A549 (cell line): ENCODE measurements around the gene USP34. TPM values are rescaled to one million over a fixed set of nuclear protein-coding genes. Genes with fewer than 3 reads are reported as not detected.
"Not testable (repeated sequence)": the region's sequence is repeated elsewhere in the genome, so short reads cannot be mapped to it uniquely, and the experiment has no call there.

ENCODE experiments used
- ATAC-seq, 2 experiments: fragments of 200-7000 bp in 1 of 2; fragments of >200 bp in 1 of 2; cut with Nextera tagmentation in 1 of 2; cut with Tn5 transposase in 1 of 2; 3 replicates each; pipeline versions ENCODE4 v1.8.0 to v1.9.1; 2018 to 2020; ENCODE audit warnings: mild to moderate bottlenecking in 1 of 2, moderate library complexity in 1 of 2
- CTCF ChIA-PET: fragments of 300-600 bp; sonication (Branson Sonifier 250); formaldehyde crosslinking; extraction: SDS; loops from one replicate; lab custom pipeline; 2021; ENCODE audit warnings: antibody characterized with exemption, inconsistent platforms; lab: Yijun Ruan, JAX
- POLR2A ChIA-PET: fragments of 350-600 bp; formaldehyde crosslinking; extraction: SDS; loops from one replicate; lab custom pipeline; 2021; ENCODE audit warnings: antibody characterized with exemption, inconsistent platforms; lab: Yijun Ruan, JAX
- DNase-seq, 2 experiments: peaks; one replicate each; pipeline versions ENCODE4 v3.0.0 to v3.0.0-alpha.2; 2011 to 2016; ENCODE audit warnings: low read depth in 1 of 2, low spot score in 1 of 2
- FAIRE-seq: peaks from 2 replicates; lab custom pipeline; 2011; peaks lifted over from hg19 to GRCh38; lab: Jason Lieb, UNC
- H3K27ac ChIP-seq, 2 experiments: fragments of >200 bp; sonication (Bioruptor Twin); formaldehyde crosslinking; 3 replicates each; pipeline ENCODE4 v1.5.1; 2016 to 2017
- H3K4me1 ChIP-seq: fragments of >200 bp; sonication (Bioruptor Twin); formaldehyde crosslinking; 3 replicates; pipeline ENCODE4 v1.6.1; 2016
- H3K4me2 ChIP-seq: fragments of >200 bp; sonication (Bioruptor Twin); formaldehyde crosslinking; 3 replicates; pipeline ENCODE4 v1.6.1; 2016
- H3K4me3 ChIP-seq: fragments of >200 bp; sonication (Bioruptor Twin); formaldehyde crosslinking; 3 replicates; pipeline ENCODE4 v1.5.1; 2016
- H3K9me3 ChIP-seq: fragments of >200 bp; sonication (Bioruptor Twin); formaldehyde crosslinking; 3 replicates; pipeline ENCODE4 v1.6.1; 2016
- BHLHE40 ChIP-seq: IDR thresholded peaks from 2 replicates; pipeline ENCODE4 v1.6.1; 2012; ENCODE audit warnings: low read depth, low read length, inconsistent platforms
- CEBPB ChIP-seq, 2 experiments: fragments of >200 bp in 1 of 2; sonication (Bioruptor Twin) in 1 of 2; formaldehyde crosslinking in 1 of 2; IDR thresholded peaks; 2 replicates each; pipeline ENCODE4 v1.6.1; 2012 to 2016
- CHD4 ChIP-seq: fragments of 200-600 bp; sonication (generic); IDR thresholded peaks from 2 replicates; pipeline ENCODE4 v1.6.1; 2016; ENCODE audit warnings: antibody characterized with exemption, mild to moderate bottlenecking, borderline replicate concordance
- EHMT2 ChIP-seq: fragments of 200-600 bp; sonication (generic); IDR thresholded peaks from 2 replicates; pipeline ENCODE4 v1.6.1; 2016; ENCODE audit warnings: antibody characterized with exemption, low read depth, mild to moderate bottlenecking, moderate library complexity
- EP300 ChIP-seq, 2 experiments: fragments of >200 bp; sonication (Bioruptor Twin); formaldehyde crosslinking; IDR thresholded peaks; 2 replicates in 1 of 2; 3 replicates in 1 of 2; pipeline ENCODE4 v1.6.1; 2016 to 2017
- ESRRA ChIP-seq: fragments of 150-350 bp; IDR thresholded peaks from 2 replicates; pipeline ENCODE4 v1.6.1; 2014; ENCODE audit warnings: mild to moderate bottlenecking, low read length, borderline replicate concordance
- FOSL2 ChIP-seq, 2 experiments: fragments of 450-650 bp in 1 of 2; fragments of >200 bp in 1 of 2; sonication (Bioruptor Twin) in 1 of 2; formaldehyde crosslinking; IDR thresholded peaks; 2 replicates each; pipeline versions ENCODE4 v1.5.0 to v1.6.1; 2016 to 2020; ENCODE audit warnings: mild to moderate bottlenecking in 1 of 2, moderate library complexity in 1 of 2
- HDAC2 ChIP-seq: fragments of 200-600 bp; sonication (generic); IDR thresholded peaks from 2 replicates; pipeline ENCODE4 v1.6.1; 2016
- HEYL ChIP-seq: fragments of 250-450 bp; sonication (Bioruptor Pico); IDR thresholded peaks from 2 replicates; pipeline ENCODE4 v1.8.0; 2021; ENCODE audit warnings: mild to moderate bottlenecking, moderate library complexity
- HOXA7 ChIP-seq: fragments of 250-450 bp; sonication (Bioruptor Pico); IDR thresholded peaks from 2 replicates; pipeline ENCODE4 v1.5.0; 2020; ENCODE audit warnings: mild to moderate bottlenecking, moderate library complexity
- MYC ChIP-seq: IDR thresholded peaks from 2 replicates; pipeline ENCODE4 v1.6.1; 2012; ENCODE audit warnings: mild to moderate bottlenecking, inconsistent platforms, low read length, improper control_type of control experiment, borderline replicate concordance
- PHF8 ChIP-seq: fragments of 200-600 bp; sonication (generic); IDR thresholded peaks from 2 replicates; pipeline ENCODE4 v1.6.1; 2016; ENCODE audit warnings: low read depth, mild to moderate bottlenecking, antibody characterized with exemption, moderate library complexity, borderline replicate concordance
- POLR2AphosphoS2 ChIP-seq: conservative IDR thresholded peaks from 2 replicates; pipeline ENCODE4 v1.6.1; 2012; ENCODE audit warnings: low read length, improper control_type of control experiment, inconsistent platforms
- RARB ChIP-seq: fragments of 250-450 bp; sonication (Bioruptor Pico); IDR thresholded peaks from 2 replicates; pipeline ENCODE4 v1.8.0; 2021; ENCODE audit warnings: mild to moderate bottlenecking, moderate library complexity
- RCOR1 ChIP-seq: fragments of 150-350 bp; IDR thresholded peaks from 2 replicates; pipeline ENCODE4 v1.6.1; 2014; ENCODE audit warnings: antibody characterized with exemption, low read length, low read depth
- SMC3 ChIP-seq: fragments of >200 bp; sonication (Bioruptor Twin); formaldehyde crosslinking; IDR thresholded peaks from 3 replicates; pipeline ENCODE4 v1.6.1; 2018; ENCODE audit warnings: inconsistent platforms
- ZC3H11A ChIP-seq: fragments of 450-650 bp; IDR thresholded peaks from 2 replicates; pipeline ENCODE4 v1.6.1; 2014; ENCODE audit warnings: antibody characterized with exemption, mild to moderate bottlenecking
- ZFP36 ChIP-seq: fragments of 450-650 bp; IDR thresholded peaks from 2 replicates; pipeline ENCODE4 v1.6.1; 2014; ENCODE audit warnings: borderline replicate concordance; ENCODE audit not compliant: partially characterized antibody
- WGBS: methylation state at CpG from one replicate; pipeline ENCODE4 v1.1.6; 2017; ENCODE audit errors: missing lambda C conversion rate; 5-methylcytosine and 5-hydroxymethylcytosine counted together
- polyA plus RNA-seq, 4 experiments: library from polyadenylated mRNA; depleted of rRNA in 3 of 4; stranded (reverse); fragments of >200 nt; fragmentation: RNase III in 1 of 4; extraction: RNeasy Plus Mini Kit Qiagen cat#74134 plus additional on column Dnase treatment in 1 of 4; gene quantifications; 2 replicates in 3 of 4; 3 replicates in 1 of 4; pipeline ENCODE4 v1.2.3, GENCODE V29; 2011 to 2017
- TF ChIP-seq, protein P1 (sequence below): fragments of >200 bp; sonication (Bioruptor Twin); formaldehyde crosslinking; IDR thresholded peaks from 3 replicates; pipeline ENCODE4 v1.6.1; 2016
- TF ChIP-seq, protein P2 (sequence below): IDR thresholded peaks from 2 replicates; pipeline ENCODE4 v1.6.1; 2012
- TF ChIP-seq, protein P3 (sequence below): fragments of 450-650 bp; IDR thresholded peaks from 2 replicates; pipeline ENCODE4 v1.6.1; 2014; ENCODE audit warnings: antibody characterized with exemption
- TF ChIP-seq, protein P4 (sequence below): IDR thresholded peaks from 2 replicates; pipeline ENCODE4 v1.6.1; 2012; ENCODE audit warnings: low read depth, borderline replicate concordance

The USP34 gene
- polyA plus RNA-seq, 2 of the 4 experiments (the other 2 are of a cell fraction): 47.7 to 132 TPM

- FAIRE-seq (no peak), ATAC-seq (peak; percentile 73 to 94), DNase-seq (peak in 1 of 2 experiments; percentile 64)
- no peaks in the 10 kb centered on the region for H3K9me3 ChIP-seq
- CTCF ChIA-PET: interaction anchor here (1.0 to 1.6 kb wide), 3 partner anchors 8 to 34 kb away, joined by 3 to 5 read pairs (median 5); no protein-coding TSS in a partner anchor
- POLR2A ChIA-PET: interaction anchor here (0.7 kb wide), 1 partner anchor 12 kb away, joined by 3 read pairs; no protein-coding TSS in a partner anchor
- H3K4me2 ChIP-seq: peak overlapping the region; percentile 61
- WGBS: 25% methylated on average over 4 of the region's 4 CpGs
- peaks cover 68% of the 10 kb centered on the region for H3K4me1 ChIP-seq
- peak overlapping the region; percentile 75 to 88 for H3K27ac ChIP-seq
- peak; percentile 47 to 64; a peak in 3 of 4 replicates for TF ChIP-seq CEBPB (IDR thresholded peaks at IDR 0.05)
- peak; percentile 59; the same call in 1 of the 2 replicates for TF ChIP-seq FOSL2 (IDR thresholded peaks at IDR 0.05)
- peak; percentile 65 for TF ChIP-seq FOSL2 (CRISPR knock-in tag; IDR thresholded peaks at IDR 0.05)
- no peak for TF ChIP-seq SMC3
- no peak overlapping the region for H3K4me3 ChIP-seq
These were observed 10.7 kb downstream of the USP34 start for GRCh38 chr2:61460163-61460562.

GRCh38 chr2:61456746-61457420 lies 14.0 kb downstream of the USP34 start:
- Histone ChIP-seq H3K9me3 (no peaks in the 10 kb centered on the region), H3K4me2 (no peak overlapping the region; the same call in 2 of the 3 replicates), H3K27ac (peak overlapping the region in 1 of 2 experiments; percentile 10; a peak in 1 of 6 replicates), H3K4me1 (peaks cover 51% of the 10 kb centered on the region), H3K4me3 (no peak overlapping the region)
- DNase-seq: no peak
- TF ChIP-seq ZFP36 (no peak), POLR2AphosphoS2 (no peak), HEYL (CRISPR knock-in tag) (no peak), ESRRA (no peak), RARB (CRISPR knock-in tag) (no peak), BHLHE40 (no peak), MYC (no peak), HOXA7 (no peak), ZC3H11A (no peak), PHF8 (no peak)
- TF ChIP-seq, protein P1, sequence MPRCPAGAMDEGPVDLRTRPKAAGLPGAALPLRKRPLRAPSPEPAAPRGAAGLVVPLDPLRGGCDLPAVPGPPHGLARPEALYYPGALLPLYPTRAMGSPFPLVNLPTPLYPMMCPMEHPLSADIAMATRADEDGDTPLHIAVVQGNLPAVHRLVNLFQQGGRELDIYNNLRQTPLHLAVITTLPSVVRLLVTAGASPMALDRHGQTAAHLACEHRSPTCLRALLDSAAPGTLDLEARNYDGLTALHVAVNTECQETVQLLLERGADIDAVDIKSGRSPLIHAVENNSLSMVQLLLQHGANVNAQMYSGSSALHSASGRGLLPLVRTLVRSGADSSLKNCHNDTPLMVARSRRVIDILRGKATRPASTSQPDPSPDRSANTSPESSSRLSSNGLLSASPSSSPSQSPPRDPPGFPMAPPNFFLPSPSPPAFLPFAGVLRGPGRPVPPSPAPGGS: no peak
- TF ChIP-seq, protein P2, sequence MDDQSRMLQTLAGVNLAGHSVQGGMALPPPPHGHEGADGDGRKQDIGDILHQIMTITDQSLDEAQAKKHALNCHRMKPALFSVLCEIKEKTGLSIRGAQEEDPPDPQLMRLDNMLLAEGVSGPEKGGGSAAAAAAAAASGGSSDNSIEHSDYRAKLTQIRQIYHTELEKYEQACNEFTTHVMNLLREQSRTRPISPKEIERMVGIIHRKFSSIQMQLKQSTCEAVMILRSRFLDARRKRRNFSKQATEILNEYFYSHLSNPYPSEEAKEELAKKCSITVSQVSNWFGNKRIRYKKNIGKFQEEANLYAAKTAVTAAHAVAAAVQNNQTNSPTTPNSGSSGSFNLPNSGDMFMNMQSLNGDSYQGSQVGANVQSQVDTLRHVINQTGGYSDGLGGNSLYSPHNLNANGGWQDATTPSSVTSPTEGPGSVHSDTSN: no peak
- TF ChIP-seq, protein P3, sequence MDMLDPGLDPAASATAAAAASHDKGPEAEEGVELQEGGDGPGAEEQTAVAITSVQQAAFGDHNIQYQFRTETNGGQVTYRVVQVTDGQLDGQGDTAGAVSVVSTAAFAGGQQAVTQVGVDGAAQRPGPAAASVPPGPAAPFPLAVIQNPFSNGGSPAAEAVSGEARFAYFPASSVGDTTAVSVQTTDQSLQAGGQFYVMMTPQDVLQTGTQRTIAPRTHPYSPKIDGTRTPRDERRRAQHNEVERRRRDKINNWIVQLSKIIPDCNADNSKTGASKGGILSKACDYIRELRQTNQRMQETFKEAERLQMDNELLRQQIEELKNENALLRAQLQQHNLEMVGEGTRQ: no peak
- no peak for FAIRE-seq
- ATAC-seq: no peak
- CTCF ChIA-PET: interaction anchor here (0.6 to 0.7 kb wide), 3 partner anchors 15 to 30 kb away, joined by 3 to 4 read pairs (median 3); no protein-coding TSS in a partner anchor
- 79% methylated on average over 6 of the region's 6 CpGs for WGBS
- POLR2A ChIA-PET: interaction anchor here (0.6 kb wide), 1 partner anchor 311 kb away, joined by 3 read pairs; no protein-coding TSS in a partner anchor

- ChIA-PET CTCF (interaction anchor here (0.7 kb wide), 2 partner anchors 26 to 30 kb away, joined by 3 to 4 read pairs; no protein-coding TSS in a partner anchor), POLR2A (interaction anchor here (0.6 kb wide), 1 partner anchor 310 kb away, joined by 3 read pairs; no protein-coding TSS in a partner anchor)
- 62% methylated on average over 5 of the region's 5 CpGs for WGBS
- ATAC-seq (no peak), DNase-seq (no peak), FAIRE-seq (no peak)
- Histone ChIP-seq H3K4me2 (peak overlapping the region; percentile 5; the same call in 1 of the 3 replicates), H3K9me3 (no peaks in the 10 kb centered on the region), H3K4me3 (no peak overlapping the region), H3K4me1 (peaks cover 49% of the 10 kb centered on the region), H3K27ac (peak overlapping the region in 1 of 2 experiments; percentile 10; a peak in 1 of 6 replicates)
- TF ChIP-seq EHMT2 (no peak), FOSL2 (IDR thresholded peaks at IDR 0.05) (no peak), FOSL2 (CRISPR knock-in tag; IDR thresholded peaks at IDR 0.05) (no peak), POLR2AphosphoS2 (no peak), CHD4 (no peak), HDAC2 (no peak), EP300 (IDR thresholded peaks at IDR 0.05) (no peak), RCOR1 (no peak)
- TF ChIP-seq, protein P4, sequence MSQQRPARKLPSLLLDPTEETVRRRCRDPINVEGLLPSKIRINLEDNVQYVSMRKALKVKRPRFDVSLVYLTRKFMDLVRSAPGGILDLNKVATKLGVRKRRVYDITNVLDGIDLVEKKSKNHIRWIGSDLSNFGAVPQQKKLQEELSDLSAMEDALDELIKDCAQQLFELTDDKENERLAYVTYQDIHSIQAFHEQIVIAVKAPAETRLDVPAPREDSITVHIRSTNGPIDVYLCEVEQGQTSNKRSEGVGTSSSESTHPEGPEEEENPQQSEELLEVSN: no peak
- TF ChIP-seq, protein P2: no peak
These were observed 14.7 kb downstream of the USP34 start for GRCh38 chr2:61456070-61456745.

GRCh38 chr2:61454972-61455371 lies 15.9 kb downstream of the USP34 start:
- not testable (repeated sequence) for H3K9me3 ChIP-seq, DNase-seq, ATAC-seq, H3K27ac ChIP-seq, H3K4me2 ChIP-seq, H3K4me3 ChIP-seq, FAIRE-seq
- ChIA-PET CTCF (interaction anchor here (0.7 to 2.0 kb wide), 3 partner anchors 10 to 28 kb away, joined by 3 to 6 read pairs (median 5); no protein-coding TSS in a partner anchor), POLR2A (interaction anchor here (0.6 kb wide), 1 partner anchor 18 kb away, joined by 5 read pairs; no protein-coding TSS in a partner anchor)
- H3K4me1 ChIP-seq: peaks cover 37% of the 10 kb centered on the region
- WGBS: 98% methylated on average over 8 of the region's 8 CpGs
